GM12878 (cell line): ENCODE data around the gene SNAI1. TPM values are rescaled to one million over a fixed set of nuclear protein-coding genes. Genes with fewer than 3 reads are reported as not detected.

ENCODE experiments used
- ATAC-seq: fragments of 200-7000 bp; cut with Tn5 transposase; 3 replicates; pipeline ENCODE4 v1.9.1; 2020; ENCODE audit warnings: mild to moderate bottlenecking, moderate library complexity
- BruUV-seq: library from RNA; stranded (reverse); fragments of 400-500 nt; replicated peaks from 2 replicates; lab custom pipeline; 2021; lab: Mats Ljungman, UMichigan
- CTCF ChIA-PET: fragments of 300-600 bp; sonication (Branson Sonifier 250); formaldehyde crosslinking; extraction: SDS; loops from one replicate; lab custom pipeline; 2021; ENCODE audit warnings: inconsistent platforms; lab: Yijun Ruan, JAX
- POLR2A ChIA-PET: fragments of 350-600 bp; formaldehyde crosslinking; extraction: SDS; loops from one replicate; lab custom pipeline; 2021; ENCODE audit warnings: inconsistent platforms; lab: Charles Lee
- RAD21 ChIA-PET: fragments of 300-600 bp; sonication (Branson Sonifier 250); formaldehyde crosslinking; loops from one replicate; lab custom pipeline; 2023; ENCODE audit warnings: antibody characterized with exemption; ENCODE audit not compliant: unreplicated experiment; lab: Charles Lee
- SMC1A ChIA-PET: fragments of 300-600 bp; sonication (Branson Sonifier 250); formaldehyde crosslinking; loops from one replicate; lab custom pipeline; 2023; ENCODE audit not compliant: unreplicated experiment, uncharacterized antibody; lab: Charles Lee
- DNase-seq: peaks from one replicate; pipeline ENCODE4 v3.0.0-alpha.2; 2011; ENCODE audit warnings: low read depth, low spot score
- FAIRE-seq: peaks from 3 replicates; lab custom pipeline; 2011; peaks lifted over from hg19 to GRCh38; lab: Jason Lieb, UNC
- H2AFZ ChIP-seq: 2 replicates; pipeline ENCODE4 v1.6.0; 2011; ENCODE audit warnings: low read depth, low read length, control low read depth; ENCODE audit not compliant: control insufficient read depth
- H3K27ac ChIP-seq: 2 replicates; pipeline ENCODE4 v1.5.1; 2011; ENCODE audit warnings: control low read depth; ENCODE audit not compliant: control insufficient read depth, insufficient read depth
- H3K27me3 ChIP-seq, 2 experiments: replicated peaks in 1 of 2; 2 replicates each; pipeline versions ENCODE4 v1.6.0 to v1.6.1; 2011; ENCODE audit warnings: low read length in 1 of 2; ENCODE audit not compliant: control insufficient read depth in 2 of 2, insufficient read depth in 2 of 2
- H3K36me3 ChIP-seq, 2 experiments: 2 replicates each; pipeline ENCODE4 v1.5.1; 2011; ENCODE audit warnings: low read length in 1 of 2; ENCODE audit not compliant: control insufficient read depth in 2 of 2, insufficient read depth in 2 of 2
- H3K4me1 ChIP-seq: 2 replicates; pipeline ENCODE4 v1.6.1; 2011; ENCODE audit warnings: mild to moderate bottlenecking, low read length, moderate library complexity, mixed read lengths; ENCODE audit not compliant: control insufficient read depth, insufficient read depth
- H3K4me2 ChIP-seq: 2 replicates; pipeline ENCODE4 v1.6.0; 2011; ENCODE audit warnings: control low read depth; ENCODE audit not compliant: control insufficient read depth, insufficient read depth
- H3K4me3 ChIP-seq: fragments of 200-600 bp; sonication (generic); 2 replicates; pipeline ENCODE4 v1.5.1; 2016
- H3K79me2 ChIP-seq: 2 replicates; pipeline ENCODE4 v1.6.0; 2011; ENCODE audit warnings: low read length; ENCODE audit not compliant: control insufficient read depth, insufficient read depth
- H3K9ac ChIP-seq: 2 replicates; pipeline ENCODE4 v1.8.0; 2011; ENCODE audit warnings: low read length, control low read depth, mixed read lengths; ENCODE audit not compliant: control insufficient read depth, insufficient read depth
- H3K9me3 ChIP-seq: replicated peaks from 3 replicates; pipeline ENCODE4 v1.5.1; 2011; ENCODE audit warnings: mild to moderate bottlenecking, low read length; ENCODE audit not compliant: control insufficient read depth, insufficient read depth
- H4K20me1 ChIP-seq: 2 replicates; pipeline ENCODE4 v1.6.0; 2011; ENCODE audit not compliant: control insufficient read depth, insufficient read depth
- IRF3 ChIP-seq: fragments of 450-650 bp; IDR thresholded peaks from 2 replicates; pipeline ENCODE4 v1.6.1; 2014; ENCODE audit warnings: mild to moderate bottlenecking
- STAT1 ChIP-seq: fragments of 450-650 bp; conservative IDR thresholded peaks from 2 replicates; pipeline ENCODE4 v1.6.1; 2014; ENCODE audit warnings: antibody characterized with exemption, mild to moderate bottlenecking
- WGBS: methylation state at CpG from one replicate; pipeline ENCODE4 v1.1.6; 2016; ENCODE audit warnings: low lambda C conversion rate; ENCODE audit not compliant: insufficient replicate concordance, insufficient coverage; ENCODE audit errors: missing lambda C conversion rate; 5-methylcytosine and 5-hydroxymethylcytosine counted together
- in situ Hi-C: fragments of 300-500 bp; cut with MboI; formaldehyde crosslinking; loops from 9 replicates; pipeline ENCODE4 v1.14.3; 2018; ENCODE audit warnings: mixed read lengths
- intact Hi-C: fragments of 100-400 bp; cut with micrococcal nuclease; formaldehyde crosslinking; loops from one replicate; pipeline ENCODE4 v1.14.2; 2022; ENCODE audit not compliant: unreplicated experiment
- polyA plus RNA-seq, 11 experiments: library from polyadenylated mRNA; depleted of rRNA in 4 of 11; unstranded in 6 of 11; stranded (reverse) in 5 of 11; fragments of >200 nt; fragmentation: Nextera tagmentation in 4 of 11; fragmentation: Illumina TruSeq in 1 of 11; extraction: Ambion mirVana in 4 of 11; extraction: Trizol in 1 of 11; gene quantifications; 1 replicate in 1 of 11; 2 replicates in 10 of 11; pipeline versions ENCODE4 v1.2.1 to v1.2.3, GENCODE V29; 2011 to 2016; ENCODE audit warnings: inconsistent platforms in 2 of 11, missing spikeins in 2 of 11, low read depth in 1 of 11
- total RNA-seq, 4 experiments: library from RNA; depleted of rRNA in 3 of 4; stranded (reverse); fragments of >200 nt in 3 of 4; fragmentation: Illumina TruSeq in 1 of 4; extraction: Trizol in 1 of 4; gene quantifications; 2 replicates each; pipeline versions ENCODE4 v1.2.1 to v1.2.3, GENCODE V29; 2013 to 2021

SNAI1 gene
- total and polyA plus RNA-seq, 10 of the 15 experiments (the other 5 are each of a cell fraction or from before 2014, with no cell fraction given) = 0.11 to 0.79 (median 0.24) TPM; not detected in 2

- BruUV-seq = no TSS peak
- no peak for FAIRE-seq
- no peak overlapping the region for H3K9ac ChIP-seq
Measured at GRCh38 chr20:49983848-49984408, 1.1 kb downstream of the SNAI1 start.

More at GRCh38 chr20:49983848-49984408, 1.1 kb downstream of the SNAI1 start:
- ChIA-PET SMC1A (interaction anchor here (0.6 to 2.9 kb wide), 3 partner anchors 87 to 130 kb away, joined by 3 to 14 read pairs (median 3); no protein-coding TSS in a partner anchor), RAD21 (interaction anchor here (11.4 kb wide), 1 partner anchor 85 kb away, joined by 234 read pairs; no protein-coding TSS in a partner anchor), CTCF (interaction anchor here (0.6 to 14.7 kb wide), 3 partner anchors 15 to 186 kb away, joined by 3 to 369 read pairs (median 4); no protein-coding TSS in a partner anchor), POLR2A (interaction anchor here (0.6 to 0.9 kb wide), 2 partner anchors 13 to 36 kb away, joined by 3 to 4 read pairs; no protein-coding TSS in a partner anchor)
- no peak overlapping the region for H3K27ac ChIP-seq
- in situ Hi-C loops = loop anchor here (5.0 kb wide), 2 partner anchors 88 to 183 kb away; no protein-coding TSS in a partner anchor
- no peaks in the 10 kb centered on the region for H4K20me1 ChIP-seq
- no peaks in the 10 kb centered on the region for H3K79me2 ChIP-seq
- H3K36me3 ChIP-seq = no peaks in the 10 kb centered on the region
- DNase-seq = no peak
- H2AFZ ChIP-seq = no peak overlapping the region
- H3K4me2 ChIP-seq = no peak overlapping the region
- H3K4me3 ChIP-seq = no peak overlapping the region
- no peak for TF ChIP-seq IRF3
- no peak for TF ChIP-seq STAT1
- no peaks in the 10 kb centered on the region for H3K27me3 ChIP-seq
- H3K9me3 ChIP-seq = no peaks in the 10 kb centered on the region
- WGBS = 72% methylated on average over 17 of the region's 18 CpGs
- no peak for ATAC-seq
- intact Hi-C loops = no loop called here
- H3K4me1 ChIP-seq = no peaks in the 10 kb centered on the region; the same call in 1 of the 2 replicates
